ENCODE results near the gene ATXN7L3B. TPM values are rescaled to one million over a fixed set of nuclear protein-coding genes. Genes with fewer than 3 reads are reported as not detected.
A peak's percentile ranks its signal among the peaks of the same experiment; 100 is the strongest.
"Not testable (repeated sequence)": the region's sequence is repeated elsewhere in the genome, so short reads cannot be mapped to it uniquely, and the experiment has no call there.

ATXN7L3B gene
- 41.4 and 44.8 TPM in 2 replicates for polyA plus RNA-seq (2014; cell fraction: cytosol; rRNA removed)
- 19.1 and 21.8 TPM in 2 replicates for polyA plus RNA-seq (2014; cell fraction: nucleus; rRNA removed)

GRCh38 chr12:74537707-74538385 is at the start of gene ATXN7L3B:
Gene ATXN7L3B, plus strand, starts transcription at chr12:74537835. Its CDS starts 278 bp downstream, at chr12:74538113.
- DNase-seq (ENCODE audit: low spot score) = peak; percentile 95

GRCh38 chr12:74488134-74488533 is 49.5 kb upstream of the ATXN7L3B start:
- DNase-seq (ENCODE audit: low spot score) = no peak

GRCh38 chr12:74489543-74489942 is 48.1 kb upstream of the ATXN7L3B start:
- DNase-seq (ENCODE audit: low spot score) = no peak

GRCh38 chr12:74490390-74491064 is 47.1 kb upstream of the ATXN7L3B start:
- DNase-seq (ENCODE audit: low spot score) = no peak

GRCh38 chr12:74491374-74491773 is 46.3 kb upstream of the ATXN7L3B start:
- DNase-seq (ENCODE audit: low spot score) = no peak

- no peak for DNase-seq (ENCODE audit: low spot score)
Measured at GRCh38 chr12:74499192-74499591, 38.4 kb upstream of the ATXN7L3B start.

- not testable (repeated sequence) for DNase-seq (ENCODE audit: low spot score)
Measured at GRCh38 chr12:74508873-74509657, 28.6 kb upstream of the ATXN7L3B start.

GRCh38 chr12:74509886-74510285 is 27.7 kb upstream of the ATXN7L3B start:
- DNase-seq (ENCODE audit: low spot score) = no peak

GRCh38 chr12:74514098-74514872 is 23.4 kb upstream of the ATXN7L3B start:
- no peak for DNase-seq (ENCODE audit: low spot score)

- no peak for DNase-seq (ENCODE audit: low spot score)
Measured at GRCh38 chr12:74515849-74516248, 21.8 kb upstream of the ATXN7L3B start.

GRCh38 chr12:74526535-74526934 is 11.1 kb upstream of the ATXN7L3B start:
- DNase-seq (ENCODE audit: low spot score) = no peak

GRCh38 chr12:74527491-74527890 is 10.1 kb upstream of the ATXN7L3B start:
- no peak for DNase-seq (ENCODE audit: low spot score)

GRCh38 chr12:74530676-74531075 is 7.0 kb upstream of the ATXN7L3B start:
- no peak for DNase-seq (ENCODE audit: low spot score)

GRCh38 chr12:74535536-74535935 is 2.1 kb upstream of the ATXN7L3B start:
- no peak for DNase-seq (ENCODE audit: low spot score)

GRCh38 chr12:74537126-74537706 is 419 bp upstream of the ATXN7L3B start:
- DNase-seq (ENCODE audit: low spot score) = peak; percentile 88

GRCh38 chr12:74538491-74539258 is 1.0 kb downstream of the ATXN7L3B start:
- DNase-seq (ENCODE audit: low spot score) = no peak

GRCh38 chr12:74539261-74539660 is 1.6 kb downstream of the ATXN7L3B start:
- DNase-seq (ENCODE audit: low spot score) = no peak

- DNase-seq (ENCODE audit: low spot score) = no peak
Measured at GRCh38 chr12:74539765-74540526, 2.3 kb downstream of the ATXN7L3B start.

GRCh38 chr12:74541074-74541473 is 3.4 kb downstream of the ATXN7L3B start:
- no peak for DNase-seq (ENCODE audit: low spot score)
